ENCODE measurements around the gene LUC7L.
"Not testable (repeated sequence)": the region's sequence is repeated elsewhere in the genome, so short reads cannot be mapped to it uniquely, and the experiment has no call there.

Gene LUC7L

GRCh38 chr16:260326-260725, 31.1 kb upstream of the LUC7L start:
- H3K4me1 ChIP-seq (ENCODE audit: control insufficient read depth in 1 of 2, insufficient read depth in 2 of 2, low read length in 2 of 2), result no peaks in the 10 kb centered on the region
- no peak overlapping the region for H2BK12ac ChIP-seq (ENCODE audit: low read length)
- no peaks in the 10 kb centered on the region for H3K9me3 ChIP-seq (ENCODE audit: insufficient read depth, low read depth, low read length)
- no peak overlapping the region for H2BK5ac ChIP-seq (ENCODE audit: low read depth, low read length, poor library complexity)
- no peak overlapping the region for H3K4ac ChIP-seq (ENCODE audit: low read depth, low read length)
- H3K14ac ChIP-seq (ENCODE audit: low read length), result no peak overlapping the region
- no peaks in the 10 kb centered on the region for H3K27me3 ChIP-seq (ENCODE audit: insufficient read depth, low read length)
- H3K79me2 ChIP-seq (ENCODE audit: control insufficient read depth, insufficient read depth, low read length, poor library complexity), result no peaks in the 10 kb centered on the region
- no peak overlapping the region for H3K4me3 ChIP-seq (ENCODE audit: low read depth, low read length)
- H3K36me3 ChIP-seq (ENCODE audit: control insufficient read depth in 1 of 2, insufficient read depth in 2 of 2, low read length in 2 of 2), result peaks cover 49 to 53% of the 10 kb centered on the region in 2 experiments
- no peak overlapping the region for H3K27ac ChIP-seq (ENCODE audit: low read depth, low read length)
- no peak overlapping the region for H2AK5ac ChIP-seq (ENCODE audit: low read length)
- WGBS (ENCODE audit: extremely low coverage, insufficient coverage, insufficient read length), result no CpG with 5 or more reads among the region's 19 CpGs
- H4K91ac ChIP-seq (ENCODE audit: low read depth, low read length), result no peak overlapping the region
- no peak overlapping the region for H3K18ac ChIP-seq (ENCODE audit: low read length)
- no peak for DNase-seq
- H3K23ac ChIP-seq (ENCODE audit: low read length), result no peak overlapping the region
- no peak overlapping the region for H2AFZ ChIP-seq (ENCODE audit: insufficient read depth, low read length, poor library complexity)
- no peaks in the 10 kb centered on the region for H3K79me1 ChIP-seq (ENCODE audit: low read length)
- H2BK120ac ChIP-seq (ENCODE audit: insufficient read depth, low read length, poor library complexity), result no peak overlapping the region
- no peak overlapping the region for H4K8ac ChIP-seq (ENCODE audit: low read depth, low read length)
- no peak overlapping the region for H4K12ac ChIP-seq (ENCODE audit: low read depth, low read length)
- H3K4me2 ChIP-seq (ENCODE audit: low read length), result no peak overlapping the region
- H3K9ac ChIP-seq (ENCODE audit: low read length), result no peak overlapping the region

- Histone ChIP-seq H4K8ac (ENCODE audit: low read depth, low read length) (no peak overlapping the region), H3K9me3 (ENCODE audit: insufficient read depth, low read depth, low read length) (no peaks in the 10 kb centered on the region), H3K4ac (ENCODE audit: low read depth, low read length) (no peak overlapping the region), H3K4me2 (ENCODE audit: low read length) (no peak overlapping the region), H2BK120ac (ENCODE audit: insufficient read depth, low read length, poor library complexity) (no peak overlapping the region), H2BK12ac (ENCODE audit: low read length) (no peak overlapping the region), H3K4me1 (ENCODE audit: control insufficient read depth in 1 of 2, insufficient read depth in 2 of 2, low read length in 2 of 2) (no peaks in the 10 kb centered on the region), H3K9ac (ENCODE audit: low read length) (no peak overlapping the region), H3K79me1 (ENCODE audit: low read length) (no peaks in the 10 kb centered on the region), H3K27me3 (ENCODE audit: insufficient read depth, low read length) (no peaks in the 10 kb centered on the region), H3K4me3 (ENCODE audit: low read depth, low read length) (no peak overlapping the region), H3K23ac (ENCODE audit: low read length) (no peak overlapping the region), H3K18ac (ENCODE audit: low read length) (no peak overlapping the region), H2BK5ac (ENCODE audit: low read depth, low read length, poor library complexity) (no peak overlapping the region), H2AFZ (ENCODE audit: insufficient read depth, low read length, poor library complexity) (no peak overlapping the region), H3K79me2 (ENCODE audit: control insufficient read depth, insufficient read depth, low read length, poor library complexity) (no peaks in the 10 kb centered on the region), H4K12ac (ENCODE audit: low read depth, low read length) (no peak overlapping the region), H3K14ac (ENCODE audit: low read length) (no peak overlapping the region), H2AK5ac (ENCODE audit: low read length) (no peak overlapping the region), H3K36me3 (ENCODE audit: control insufficient read depth in 1 of 2, insufficient read depth in 2 of 2, low read length in 2 of 2) (peaks cover 47 to 48% of the 10 kb centered on the region in 2 experiments), H4K91ac (ENCODE audit: low read depth, low read length) (no peak overlapping the region), H3K27ac (ENCODE audit: low read depth, low read length) (no peak overlapping the region)
- no CpG with 5 or more reads among the region's 13 CpGs for WGBS (ENCODE audit: extremely low coverage, insufficient coverage, insufficient read length)
- no peak for DNase-seq
These were observed 30.6 kb upstream of the LUC7L start for GRCh38 chr16:259814-260253.

GRCh38 chr16:259226-259625, 30.0 kb upstream of the LUC7L start:
- H3K79me1 ChIP-seq (ENCODE audit: low read length), result no peaks in the 10 kb centered on the region
- H3K9me3 ChIP-seq (ENCODE audit: insufficient read depth, low read depth, low read length), result no peaks in the 10 kb centered on the region
- H2AK5ac ChIP-seq (ENCODE audit: low read length), result no peak overlapping the region
- H2BK120ac ChIP-seq (ENCODE audit: insufficient read depth, low read length, poor library complexity), result no peak overlapping the region
- H3K23ac ChIP-seq (ENCODE audit: low read length), result no peak overlapping the region
- no peaks in the 10 kb centered on the region for H3K27me3 ChIP-seq (ENCODE audit: insufficient read depth, low read length)
- DNase-seq, result no peak
- no peak overlapping the region for H3K4me2 ChIP-seq (ENCODE audit: low read length)
- H3K9ac ChIP-seq (ENCODE audit: low read length), result no peak overlapping the region
- H3K18ac ChIP-seq (ENCODE audit: low read length), result no peak overlapping the region
- H2AFZ ChIP-seq (ENCODE audit: insufficient read depth, low read length, poor library complexity), result no peak overlapping the region
- H3K4me3 ChIP-seq (ENCODE audit: low read depth, low read length), result no peak overlapping the region
- H3K4ac ChIP-seq (ENCODE audit: low read depth, low read length), result no peak overlapping the region
- H2BK12ac ChIP-seq (ENCODE audit: low read length), result no peak overlapping the region
- H3K14ac ChIP-seq (ENCODE audit: low read length), result no peak overlapping the region
- H2BK5ac ChIP-seq (ENCODE audit: low read depth, low read length, poor library complexity), result no peak overlapping the region
- no peaks in the 10 kb centered on the region for H3K4me1 ChIP-seq (ENCODE audit: control insufficient read depth in 1 of 2, insufficient read depth in 2 of 2, low read length in 2 of 2)
- no peak overlapping the region for H4K91ac ChIP-seq (ENCODE audit: low read depth, low read length)
- no peak overlapping the region for H3K27ac ChIP-seq (ENCODE audit: low read depth, low read length)
- no peak overlapping the region for H4K8ac ChIP-seq (ENCODE audit: low read depth, low read length)
- H3K79me2 ChIP-seq (ENCODE audit: control insufficient read depth, insufficient read depth, low read length, poor library complexity), result no peaks in the 10 kb centered on the region
- no CpG with 5 or more reads among the region's 10 CpGs for WGBS (ENCODE audit: extremely low coverage, insufficient coverage, insufficient read length)
- no peak overlapping the region for H4K12ac ChIP-seq (ENCODE audit: low read depth, low read length)
- H3K36me3 ChIP-seq (ENCODE audit: control insufficient read depth in 1 of 2, insufficient read depth in 2 of 2, low read length in 2 of 2), result peaks cover 46 to 47% of the 10 kb centered on the region in 2 experiments

- not testable (repeated sequence) for H3K79me2 ChIP-seq (ENCODE audit: control insufficient read depth, insufficient read depth, low read length, poor library complexity); H2AK5ac ChIP-seq (ENCODE audit: low read length); H4K8ac ChIP-seq (ENCODE audit: low read depth, low read length); H4K91ac ChIP-seq (ENCODE audit: low read depth, low read length); H2BK5ac ChIP-seq (ENCODE audit: low read depth, low read length, poor library complexity); H3K14ac ChIP-seq (ENCODE audit: low read length); H3K27me3 ChIP-seq (ENCODE audit: insufficient read depth, low read length); DNase-seq; H3K4me3 ChIP-seq (ENCODE audit: low read depth, low read length); H3K4ac ChIP-seq (ENCODE audit: low read depth, low read length); H3K18ac ChIP-seq (ENCODE audit: low read length); H3K23ac ChIP-seq (ENCODE audit: low read length); H3K79me1 ChIP-seq (ENCODE audit: low read length); H2BK120ac ChIP-seq (ENCODE audit: insufficient read depth, low read length, poor library complexity); H3K27ac ChIP-seq (ENCODE audit: low read depth, low read length); H3K4me2 ChIP-seq (ENCODE audit: low read length); H3K9ac ChIP-seq (ENCODE audit: low read length); H3K9me3 ChIP-seq (ENCODE audit: insufficient read depth, low read depth, low read length); H2AFZ ChIP-seq (ENCODE audit: insufficient read depth, low read length, poor library complexity); H4K12ac ChIP-seq (ENCODE audit: low read depth, low read length); H2BK12ac ChIP-seq (ENCODE audit: low read length); H3K4me1 ChIP-seq (ENCODE audit: control insufficient read depth in 1 of 2, insufficient read depth in 2 of 2, low read length in 2 of 2)
- WGBS (ENCODE audit: extremely low coverage, insufficient coverage, insufficient read length), result no CpG with 5 or more reads among the region's 13 CpGs
- peaks cover 35% of the 10 kb centered on the region in 2 experiments for H3K36me3 ChIP-seq (ENCODE audit: control insufficient read depth in 1 of 2, insufficient read depth in 2 of 2, low read length in 2 of 2)
These were observed 28.8 kb upstream of the LUC7L start for GRCh38 chr16:258091-258490.
